NCI-H748 (cell line): ENCODE data around the gene CLEC18B.
"Not testable (repeated sequence)": the region's sequence is repeated elsewhere in the genome, so short reads cannot be mapped to it uniquely, and the experiment has no call there.

Experiments
- DNase-seq: peaks from one replicate; lab custom pipeline; 2025; ENCODE audit not compliant: unreplicated experiment; lab: John Stamatoyannopoulos, UW

Gene CLEC18B

GRCh38 chr16:74407362-74407705 lies 13.9 kb downstream of the CLEC18B start:
- not testable (repeated sequence) for DNase-seq

- DNase-seq, result not testable (repeated sequence)
Observed at GRCh38 chr16:74406600-74407361, 14.5 kb downstream of the CLEC18B start.

- not testable (repeated sequence) for DNase-seq
Observed at GRCh38 chr16:74404148-74404933, 16.9 kb downstream of the CLEC18B start.

- DNase-seq, result not testable (repeated sequence)
Observed at GRCh38 chr16:74400238-74400637, 21.0 kb downstream of the CLEC18B start.

GRCh38 chr16:74398212-74398895 lies 22.9 kb downstream of the CLEC18B start:
- not testable (repeated sequence) for DNase-seq

- DNase-seq, result not testable (repeated sequence)
Observed at GRCh38 chr16:74396521-74397017, 24.7 kb downstream of the CLEC18B start.

GRCh38 chr16:74394604-74395003 lies 26.7 kb downstream of the CLEC18B start:
- not testable (repeated sequence) for DNase-seq

GRCh38 chr16:74394131-74394530 lies 27.1 kb downstream of the CLEC18B start:
- DNase-seq, result not testable (repeated sequence)

- not testable (repeated sequence) for DNase-seq
Observed at GRCh38 chr16:74391454-74392050, 29.7 kb downstream of the CLEC18B start.

GRCh38 chr16:74382339-74383034 lies 38.8 kb downstream of the CLEC18B start:
- DNase-seq, result not testable (repeated sequence)

- not testable (repeated sequence) for DNase-seq
Observed at GRCh38 chr16:74373847-74374184, 47.5 kb downstream of the CLEC18B start.

- no peak for DNase-seq
Observed at GRCh38 chr16:74372953-74373846, 48.1 kb downstream of the CLEC18B start.

- no peak for DNase-seq
Observed at GRCh38 chr16:74372369-74372768, 48.9 kb downstream of the CLEC18B start.

GRCh38 chr16:74370338-74371135 lies 50.7 kb downstream of the CLEC18B start:
- not testable (repeated sequence) for DNase-seq

- peak; percentile 65 for DNase-seq
Observed at GRCh38 chr16:74368002-74368911, 53.0 kb downstream of the CLEC18B start.

- DNase-seq, result peak; percentile 24
Observed at GRCh38 chr16:74367469-74368001, 53.7 kb downstream of the CLEC18B start.
